ENCODE data around the gene NAGPA. TPM values are rescaled to one million over a fixed set of nuclear protein-coding genes. Genes with fewer than 3 reads are reported as not detected.

The NAGPA gene
- total and polyA plus RNA-seq, 4 donors = 6.9 to 15.1 (median 8.9) TPM

DNA sequence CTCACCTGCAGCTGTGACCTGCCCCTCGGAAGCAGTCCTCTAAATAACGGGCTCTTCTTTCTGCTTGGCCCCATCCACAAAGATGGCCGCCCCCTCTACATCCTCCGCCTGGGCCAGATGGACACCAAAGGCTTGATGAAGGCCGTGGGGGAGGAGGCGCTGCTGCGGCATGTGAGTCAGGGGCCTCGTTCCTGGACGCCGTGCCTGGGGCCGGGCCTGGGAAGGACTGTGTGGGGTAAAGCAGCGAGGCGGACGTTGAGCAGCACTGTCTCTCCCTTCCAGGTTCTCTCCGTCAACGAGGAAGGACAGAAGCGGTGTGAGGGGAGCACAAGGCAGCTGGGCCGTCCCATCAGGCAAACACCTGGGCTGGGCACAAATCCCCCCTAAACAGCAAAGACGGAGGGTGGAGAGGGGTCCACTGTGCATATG, 33.1 kb downstream of the NAGPA start:
- H3K27me3 ChIP-seq (ENCODE audit: control insufficient read depth, insufficient read depth, low read length) = no peaks in the 10 kb centered on the region
- 87% methylated on average over 19 of the region's 19 CpGs for WGBS (ENCODE audit: insufficient coverage)
- H3K36me3 ChIP-seq (ENCODE audit: control insufficient read depth, insufficient read depth, low read length) = no peaks in the 10 kb centered on the region
- H3K27ac ChIP-seq (ENCODE audit: low read depth, low read length) = no peak overlapping the region
- DNase-seq (ENCODE audit: low read depth in 4 of 6, low spot score in 6 of 6) = no peak
- no peaks in the 10 kb centered on the region for H3K4me1 ChIP-seq (ENCODE audit: control insufficient read depth, insufficient read depth, low read length)
- no peak overlapping the region for H3K4me3 ChIP-seq (ENCODE audit: low read depth, low read length)
- no peaks in the 10 kb centered on the region for H3K9me3 ChIP-seq (ENCODE audit: control insufficient read depth, insufficient read depth, low read length)

GRCh38 chr16:4994719-4995434, 38.9 kb downstream of the NAGPA start:
- Histone ChIP-seq H3K27ac (ENCODE audit: low read depth, low read length) (no peak overlapping the region), H3K4me1 (ENCODE audit: control insufficient read depth, insufficient read depth, low read length) (peaks cover 9% of the 10 kb centered on the region), H3K4me3 (ENCODE audit: low read depth, low read length) (no peak overlapping the region), H3K27me3 (ENCODE audit: control insufficient read depth, insufficient read depth, low read length) (no peaks in the 10 kb centered on the region), H3K9me3 (ENCODE audit: control insufficient read depth, insufficient read depth, low read length) (no peaks in the 10 kb centered on the region), H3K36me3 (ENCODE audit: control insufficient read depth, insufficient read depth, low read length) (peaks cover 2% of the 10 kb centered on the region)
- WGBS (ENCODE audit: insufficient coverage) = 49% methylated on average over 17 of the region's 18 CpGs
- peak in 3 of 6 donors; percentile 4 to 40 (median 15) for DNase-seq (ENCODE audit: low read depth in 4 of 6, low spot score in 6 of 6)

DNA sequence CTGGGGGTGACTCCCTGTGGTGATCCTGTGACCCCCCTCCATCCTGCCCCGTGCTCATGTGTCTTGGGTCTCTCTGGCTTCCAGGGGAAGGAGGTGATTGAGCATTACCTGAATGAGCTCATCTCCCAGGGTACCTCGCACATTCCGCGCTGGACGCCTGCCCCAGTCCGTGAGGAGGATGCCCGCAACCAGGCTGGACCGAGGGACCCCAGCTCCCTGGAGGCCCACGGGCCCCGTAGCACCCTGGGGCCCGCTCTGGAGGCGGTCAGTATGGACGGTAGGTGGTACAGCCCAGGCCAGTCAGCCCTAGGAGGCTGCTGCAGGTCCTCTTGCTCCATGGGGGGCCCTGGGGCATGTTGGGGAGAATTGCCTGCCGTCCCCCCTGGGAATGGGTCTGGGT, 42.0 kb downstream of the NAGPA start:
- peaks cover 21% of the 10 kb centered on the region for H3K27me3 ChIP-seq (ENCODE audit: control insufficient read depth, insufficient read depth, low read length)
- H3K4me1 ChIP-seq (ENCODE audit: control insufficient read depth, insufficient read depth, low read length) = peaks cover 19% of the 10 kb centered on the region
- 91% methylated on average over 14 of the region's 14 CpGs for WGBS (ENCODE audit: insufficient coverage)
- H3K4me3 ChIP-seq (ENCODE audit: low read depth, low read length) = no peak overlapping the region
- no peak overlapping the region for H3K27ac ChIP-seq (ENCODE audit: low read depth, low read length)
- no peaks in the 10 kb centered on the region for H3K9me3 ChIP-seq (ENCODE audit: control insufficient read depth, insufficient read depth, low read length)
- H3K36me3 ChIP-seq (ENCODE audit: control insufficient read depth, insufficient read depth, low read length) = peaks cover 2% of the 10 kb centered on the region
- DNase-seq (ENCODE audit: low read depth in 4 of 6, low spot score in 6 of 6) = no peak

DNA sequence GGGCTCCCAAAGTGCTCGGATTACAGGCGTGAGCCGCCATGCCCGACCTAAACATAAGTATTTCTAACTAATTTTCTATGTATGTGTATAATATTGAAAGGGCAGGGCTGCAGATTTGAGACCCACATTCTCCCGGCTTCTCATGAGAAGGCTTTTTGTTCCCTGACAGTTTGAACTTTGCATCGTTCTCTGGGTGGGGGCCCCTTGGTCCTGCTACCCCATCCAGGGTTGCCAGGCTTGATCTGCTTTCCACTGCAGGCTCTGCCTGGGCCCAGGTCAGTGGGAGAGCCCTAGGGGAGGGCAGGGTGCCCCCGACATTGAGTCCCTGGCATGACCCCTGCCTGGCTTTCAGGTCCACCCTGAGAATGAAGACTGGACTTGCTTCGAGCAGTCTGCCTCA, 43.3 kb downstream of the NAGPA start:
- Histone ChIP-seq H3K27ac (ENCODE audit: low read depth, low read length) (no peak overlapping the region), H3K4me1 (ENCODE audit: control insufficient read depth, insufficient read depth, low read length) (peaks cover 19% of the 10 kb centered on the region), H3K9me3 (ENCODE audit: control insufficient read depth, insufficient read depth, low read length) (no peaks in the 10 kb centered on the region), H3K36me3 (ENCODE audit: control insufficient read depth, insufficient read depth, low read length) (peaks cover 2% of the 10 kb centered on the region), H3K4me3 (ENCODE audit: low read depth, low read length) (no peak overlapping the region), H3K27me3 (ENCODE audit: control insufficient read depth, insufficient read depth, low read length) (peaks cover 21% of the 10 kb centered on the region)
- no peak for DNase-seq (ENCODE audit: low read depth in 4 of 6, low spot score in 6 of 6)
- 92% methylated on average over 3 of the region's 8 CpGs for WGBS (ENCODE audit: insufficient coverage)

- Histone ChIP-seq H3K27ac (ENCODE audit: low read depth, low read length) (no peak overlapping the region), H3K27me3 (ENCODE audit: control insufficient read depth, insufficient read depth, low read length) (peaks cover 21% of the 10 kb centered on the region), H3K4me1 (ENCODE audit: control insufficient read depth, insufficient read depth, low read length) (peaks cover 11% of the 10 kb centered on the region), H3K4me3 (ENCODE audit: low read depth, low read length) (no peak overlapping the region), H3K9me3 (ENCODE audit: control insufficient read depth, insufficient read depth, low read length) (no peaks in the 10 kb centered on the region), H3K36me3 (ENCODE audit: control insufficient read depth, insufficient read depth, low read length) (peaks cover 2% of the 10 kb centered on the region)
- 71% methylated on average over 3 of the region's 9 CpGs for WGBS (ENCODE audit: insufficient coverage)
- no peak for DNase-seq (ENCODE audit: low read depth in 4 of 6, low spot score in 6 of 6)
Observed at GRCh38 chr16:4989391-4990006, 44.2 kb downstream of the NAGPA start.

DNA sequence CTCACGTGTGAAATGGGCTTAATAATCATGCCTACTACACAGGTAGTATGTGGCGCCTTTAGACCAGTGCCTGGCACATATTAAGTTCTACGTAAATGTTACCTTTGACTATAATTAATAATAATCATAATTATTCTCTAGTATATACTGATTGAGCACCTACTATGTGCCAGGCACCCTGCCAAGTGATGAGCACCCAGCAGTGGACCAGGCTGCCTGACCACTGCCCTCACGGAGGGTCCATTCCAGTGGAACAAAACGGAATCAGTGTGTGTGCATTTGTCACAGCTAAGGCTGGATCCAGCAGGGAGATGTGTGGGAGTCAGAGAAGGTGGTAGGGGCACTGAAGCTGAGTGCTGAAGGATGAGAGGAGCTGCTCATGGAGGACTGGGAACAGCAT, 45.1 kb downstream of the NAGPA start:
- WGBS (ENCODE audit: insufficient coverage) = 91% methylated on average over 3 of the region's 5 CpGs
- no peak overlapping the region for H3K4me3 ChIP-seq (ENCODE audit: low read depth, low read length)
- H3K27me3 ChIP-seq (ENCODE audit: control insufficient read depth, insufficient read depth, low read length) = peaks cover 21% of the 10 kb centered on the region

GRCh38 chr16:4987580-4988374, 46.0 kb downstream of the NAGPA start:
- Histone ChIP-seq H3K9me3 (ENCODE audit: control insufficient read depth, insufficient read depth, low read length) (no peaks in the 10 kb centered on the region), H3K27ac (ENCODE audit: low read depth, low read length) (no peak overlapping the region), H3K36me3 (ENCODE audit: control insufficient read depth, insufficient read depth, low read length) (peaks cover 2% of the 10 kb centered on the region), H3K4me1 (ENCODE audit: control insufficient read depth, insufficient read depth, low read length) (peaks cover 10% of the 10 kb centered on the region), H3K27me3 (ENCODE audit: control insufficient read depth, insufficient read depth, low read length) (peaks cover 21% of the 10 kb centered on the region), H3K4me3 (ENCODE audit: low read depth, low read length) (no peak overlapping the region)
- 12% methylated on average over 60 of the region's 60 CpGs for WGBS (ENCODE audit: insufficient coverage)
- DNase-seq (ENCODE audit: low read depth in 4 of 6, low spot score in 6 of 6) = peak in 1 of 6 donors; percentile 14

More for the DNA sequence above, 45.1 kb downstream of the NAGPA start:
- Histone ChIP-seq H3K9me3 (ENCODE audit: control insufficient read depth, insufficient read depth, low read length) (no peaks in the 10 kb centered on the region), H3K27ac (ENCODE audit: low read depth, low read length) (no peak overlapping the region), H3K4me1 (ENCODE audit: control insufficient read depth, insufficient read depth, low read length) (peaks cover 10% of the 10 kb centered on the region), H3K36me3 (ENCODE audit: control insufficient read depth, insufficient read depth, low read length) (peaks cover 2% of the 10 kb centered on the region)
- no peak for DNase-seq (ENCODE audit: low read depth in 4 of 6, low spot score in 6 of 6)

GRCh38 chr16:4987250-4987579, 46.5 kb downstream of the NAGPA start:
- WGBS (ENCODE audit: insufficient coverage) = no CpG with 5 or more reads among the region's 10 CpGs
- H3K4me1 ChIP-seq (ENCODE audit: control insufficient read depth, insufficient read depth, low read length) = peaks cover 12% of the 10 kb centered on the region
- H3K4me3 ChIP-seq (ENCODE audit: low read depth, low read length) = no peak overlapping the region
- H3K36me3 ChIP-seq (ENCODE audit: control insufficient read depth, insufficient read depth, low read length) = peaks cover 2% of the 10 kb centered on the region
- no peaks in the 10 kb centered on the region for H3K9me3 ChIP-seq (ENCODE audit: control insufficient read depth, insufficient read depth, low read length)
- no peak overlapping the region for H3K27ac ChIP-seq (ENCODE audit: low read depth, low read length)
- no peak for DNase-seq (ENCODE audit: low read depth in 4 of 6, low spot score in 6 of 6)
- H3K27me3 ChIP-seq (ENCODE audit: control insufficient read depth, insufficient read depth, low read length) = peaks cover 21% of the 10 kb centered on the region

- Histone ChIP-seq H3K27me3 (ENCODE audit: control insufficient read depth, insufficient read depth, low read length) (peaks cover 21% of the 10 kb centered on the region), H3K36me3 (ENCODE audit: control insufficient read depth, insufficient read depth, low read length) (no peaks in the 10 kb centered on the region), H3K4me1 (ENCODE audit: control insufficient read depth, insufficient read depth, low read length) (peaks cover 16% of the 10 kb centered on the region), H3K9me3 (ENCODE audit: control insufficient read depth, insufficient read depth, low read length) (no peaks in the 10 kb centered on the region), H3K27ac (ENCODE audit: low read depth, low read length) (no peak overlapping the region), H3K4me3 (ENCODE audit: low read depth, low read length) (no peak overlapping the region)
- no CpG with 5 or more reads among the region's 5 CpGs for WGBS (ENCODE audit: insufficient coverage)
- no peak for DNase-seq (ENCODE audit: low read depth in 4 of 6, low spot score in 6 of 6)
Observed at GRCh38 chr16:4984174-4984990, 49.4 kb downstream of the NAGPA start.
